OCI-LY7 (cell line): ENCODE measurements around the gene SELPLG. TPM values are rescaled to one million over a fixed set of nuclear protein-coding genes. Genes with fewer than 3 reads are reported as not detected.
A peak's percentile ranks its signal among the peaks of the same experiment; 100 is the strongest.

Experiments
- BruUV-seq: library from RNA; stranded (reverse); fragments of 400-500 nt; replicated peaks from 2 replicates; lab custom pipeline; 2021; lab: Mats Ljungman, UMichigan
- CTCF ChIA-PET: fragments of 300-600 bp; sonication (Branson Sonifier 250); formaldehyde crosslinking; loops from one replicate; lab custom pipeline; 2022; ENCODE audit warnings: antibody characterized with exemption; ENCODE audit not compliant: unreplicated experiment; lab: Charles Lee
- POLR2A ChIA-PET: fragments of 300-600 bp; sonication (Branson Sonifier 250); formaldehyde crosslinking; loops from one replicate; lab custom pipeline; 2022; ENCODE audit warnings: antibody characterized with exemption; lab: Charles Lee
- DNase-seq: peaks from one replicate; pipeline ENCODE4 v3.0.0-alpha.2; 2015; ENCODE audit warnings: low spot score
- H2AFZ ChIP-seq: fragments of 200-600 bp; sonication (generic), shearing (Covaris generic); 2 replicates; pipeline ENCODE4 v1.6.1; 2014; ENCODE audit warnings: mild to moderate bottlenecking, antibody characterized with exemption, low read length, moderate library complexity
- H3K27ac ChIP-seq: fragments of 200-600 bp; sonication (generic); 2 replicates; pipeline ENCODE4 v1.5.1; 2014; ENCODE audit warnings: mixed run types, low read depth, mild to moderate bottlenecking, moderate library complexity, low read length, inconsistent platforms; ENCODE audit not compliant: poor library complexity, severe bottlenecking
- H3K36me3 ChIP-seq: fragments of 200-600 bp; sonication (generic); 2 replicates; pipeline ENCODE4 v1.6.1; 2014; ENCODE audit warnings: mild to moderate bottlenecking, antibody characterized with exemption, low read length, moderate library complexity, mixed read lengths; ENCODE audit not compliant: insufficient read depth
- H3K4me1 ChIP-seq: fragments of 200-600 bp; sonication (generic); 2 replicates; pipeline ENCODE4 v1.5.1; 2014; ENCODE audit warnings: mild to moderate bottlenecking, low read length; ENCODE audit not compliant: insufficient read depth, poor library complexity, severe bottlenecking
- H3K4me2 ChIP-seq: fragments of 200-600 bp; sonication (generic); 2 replicates; pipeline ENCODE4 v1.6.1; 2014; ENCODE audit warnings: mild to moderate bottlenecking, low read length
- H3K4me3 ChIP-seq: fragments of 200-600 bp; sonication (generic); 2 replicates; pipeline ENCODE4 v1.5.1; 2014; ENCODE audit warnings: mild to moderate bottlenecking, low read depth, low read length; ENCODE audit not compliant: poor library complexity, severe bottlenecking
- H3K79me2 ChIP-seq: fragments of 200-600 bp; sonication (generic); 2 replicates; pipeline ENCODE4 v1.6.1; 2016; ENCODE audit warnings: low read depth, mild to moderate bottlenecking, low read length, moderate library complexity, mixed read lengths; ENCODE audit not compliant: insufficient read depth
- H3K9me2 ChIP-seq: fragments of 200-600 bp; sonication (generic); 2 replicates; pipeline ENCODE4 v1.6.1; 2016; ENCODE audit warnings: mild to moderate bottlenecking, low read length, mixed read lengths; ENCODE audit not compliant: insufficient read depth
- H3K9me3 ChIP-seq: fragments of 200-600 bp; sonication (generic); 2 replicates; pipeline ENCODE4 v1.6.1; 2014; ENCODE audit warnings: mild to moderate bottlenecking, mixed run types, low read length, mixed read lengths
- H4K20me1 ChIP-seq: fragments of 200-600 bp; sonication (generic); 2 replicates; pipeline ENCODE4 v1.6.1; 2014; ENCODE audit warnings: mild to moderate bottlenecking, antibody characterized with exemption, low read length, moderate library complexity, mixed read lengths; ENCODE audit not compliant: insufficient read depth
- EZH2phosphoT487 ChIP-seq: fragments of 200-600 bp; sonication (generic); IDR thresholded peaks from 2 replicates; pipeline ENCODE4 v1.6.1; 2018; ENCODE audit warnings: low read depth, borderline replicate concordance, mild to moderate bottlenecking, mixed run types, antibody characterized with exemption, low read length, moderate library complexity, mixed read lengths
- intact Hi-C: fragments of 100-400 bp; cut with micrococcal nuclease; formaldehyde crosslinking; loops from one replicate; pipeline ENCODE4 v1.10.0; 2022; ENCODE audit not compliant: unreplicated experiment
- total RNA-seq, 2 experiments: library from RNA; depleted of rRNA in 1 of 2; stranded (reverse); fragments of >200 nt in 1 of 2; shearing (Covaris generic) in 1 of 2; gene quantifications; 2 replicates each; pipeline ENCODE4 v1.2.3, GENCODE V29; 2014 to 2022
- TF ChIP-seq, protein P1 (sequence below): fragments of 200-600 bp; sonication (generic); conservative IDR thresholded peaks from 2 replicates; pipeline ENCODE4 v1.5.1; 2014; ENCODE audit warnings: mild to moderate bottlenecking, antibody characterized with exemption, low read length, moderate library complexity, mixed read lengths

The SELPLG gene
- total RNA-seq, 2 experiments from 2014 or later = 20.0 to 21.0 TPM

DNA sequence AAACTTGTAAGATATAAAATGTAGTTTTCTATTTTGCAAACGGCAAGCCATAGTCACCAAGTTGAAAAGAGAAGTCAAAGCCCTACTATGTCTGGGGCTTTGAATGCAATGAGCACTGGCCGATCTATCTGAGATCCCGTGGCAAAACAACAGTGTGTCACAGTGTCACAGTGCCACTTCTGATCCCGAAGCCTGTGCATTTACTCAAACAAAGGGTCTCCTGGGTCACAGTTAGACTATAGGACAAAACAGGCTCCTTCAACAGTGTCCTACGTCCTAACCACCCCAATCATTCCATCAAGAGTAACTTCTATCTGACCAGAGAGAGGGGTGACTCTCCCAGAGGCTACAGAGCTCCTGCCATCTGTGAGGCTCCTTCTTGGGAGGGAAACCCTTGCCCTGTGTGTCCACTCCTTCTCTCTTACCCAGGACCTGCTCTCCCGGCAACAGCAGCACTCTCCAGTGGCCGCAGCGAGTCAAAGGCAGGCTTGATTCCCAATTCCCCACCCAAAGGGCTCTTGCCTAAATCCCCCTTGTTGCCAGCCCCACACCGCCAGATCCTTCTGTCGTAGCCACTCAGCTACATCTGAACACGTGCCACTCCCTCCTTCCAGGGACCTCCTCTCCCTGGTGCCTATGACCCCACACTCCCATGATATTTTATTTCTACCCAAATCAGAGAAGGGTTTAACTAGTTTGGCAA is 14.0 kb upstream of the SELPLG start:
- no peak overlapping the region for H2AFZ ChIP-seq
- DNase-seq = no peak
- no peak overlapping the region for H3K4me2 ChIP-seq
- intact Hi-C loops = no loop called here
- POLR2A ChIA-PET = interaction anchor here (3.8 to 4.1 kb wide), 2 partner anchors 12 to 15 kb away, joined by 36 to 38 read pairs; no protein-coding TSS in a partner anchor
- H3K4me1 ChIP-seq = peaks cover 82% of the 10 kb centered on the region
- CTCF ChIA-PET = no interaction called here
- no peaks in the 10 kb centered on the region for H4K20me1 ChIP-seq
- H3K9me3 ChIP-seq = no peaks in the 10 kb centered on the region
- TF ChIP-seq, protein P1, sequence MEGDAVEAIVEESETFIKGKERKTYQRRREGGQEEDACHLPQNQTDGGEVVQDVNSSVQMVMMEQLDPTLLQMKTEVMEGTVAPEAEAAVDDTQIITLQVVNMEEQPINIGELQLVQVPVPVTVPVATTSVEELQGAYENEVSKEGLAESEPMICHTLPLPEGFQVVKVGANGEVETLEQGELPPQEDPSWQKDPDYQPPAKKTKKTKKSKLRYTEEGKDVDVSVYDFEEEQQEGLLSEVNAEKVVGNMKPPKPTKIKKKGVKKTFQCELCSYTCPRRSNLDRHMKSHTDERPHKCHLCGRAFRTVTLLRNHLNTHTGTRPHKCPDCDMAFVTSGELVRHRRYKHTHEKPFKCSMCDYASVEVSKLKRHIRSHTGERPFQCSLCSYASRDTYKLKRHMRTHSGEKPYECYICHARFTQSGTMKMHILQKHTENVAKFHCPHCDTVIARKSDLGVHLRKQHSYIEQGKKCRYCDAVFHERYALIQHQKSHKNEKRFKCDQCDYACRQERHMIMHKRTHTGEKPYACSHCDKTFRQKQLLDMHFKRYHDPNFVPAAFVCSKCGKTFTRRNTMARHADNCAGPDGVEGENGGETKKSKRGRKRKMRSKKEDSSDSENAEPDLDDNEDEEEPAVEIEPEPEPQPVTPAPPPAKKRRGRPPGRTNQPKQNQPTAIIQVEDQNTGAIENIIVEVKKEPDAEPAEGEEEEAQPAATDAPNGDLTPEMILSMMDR = no peak
- no peak for TF ChIP-seq EZH2phosphoT487
- H3K36me3 ChIP-seq = peaks cover 94% of the 10 kb centered on the region
- no peaks in the 10 kb centered on the region for H3K9me2 ChIP-seq
- H3K27ac ChIP-seq = no peak overlapping the region
- H3K79me2 ChIP-seq = peaks cover 15% of the 10 kb centered on the region; the same call in 1 of the 2 replicates
- H3K4me3 ChIP-seq = no peak overlapping the region
- no TSS peak for BruUV-seq

DNA sequence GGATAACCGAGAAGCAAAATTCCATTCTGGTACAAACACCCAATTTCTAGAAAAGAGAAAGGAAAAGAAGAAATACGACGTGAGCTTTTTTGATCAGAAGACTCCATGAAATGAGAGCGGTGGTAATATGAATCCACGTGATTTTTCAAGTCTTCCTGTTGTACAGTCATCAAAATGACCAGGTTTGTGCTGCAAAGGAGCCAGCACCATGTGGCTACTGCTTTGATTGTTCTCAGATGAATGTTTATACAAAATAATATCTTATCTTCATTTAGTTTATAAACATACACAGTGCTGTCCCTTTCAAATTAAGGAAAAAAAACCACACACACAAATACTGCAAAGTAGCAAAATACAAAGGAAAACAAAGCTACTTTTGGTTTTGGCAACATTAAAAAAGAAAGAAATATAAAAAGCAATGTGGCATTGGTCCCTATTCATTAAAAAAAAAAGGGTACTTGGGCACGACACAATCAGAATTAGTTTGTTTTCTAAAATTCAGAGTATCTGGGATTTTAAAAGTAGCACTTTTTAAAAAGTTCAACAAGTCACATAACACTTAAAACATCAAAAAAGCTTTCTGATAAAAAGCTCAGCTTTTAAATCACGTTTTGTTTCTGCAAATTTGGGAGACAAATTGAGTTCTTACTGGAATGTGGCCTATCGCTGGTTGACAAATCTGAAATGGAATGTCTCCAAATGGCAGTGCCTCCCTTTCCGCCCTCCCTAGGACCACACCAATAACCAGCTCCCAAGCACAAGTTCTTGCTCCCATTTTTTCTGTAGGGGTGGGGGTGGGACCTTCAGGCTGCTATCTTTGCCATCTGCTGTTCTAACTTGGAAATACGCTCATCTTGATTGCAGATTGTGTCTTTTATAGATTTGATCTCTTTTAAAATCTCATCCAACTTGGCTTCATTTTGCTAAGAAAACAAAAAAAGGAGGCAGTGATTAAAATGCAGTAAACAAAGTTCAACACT is 13.2 kb upstream of the SELPLG start:
- Histone ChIP-seq H3K4me1 (peaks cover 82% of the 10 kb centered on the region), H4K20me1 (no peaks in the 10 kb centered on the region), H3K79me2 (peaks cover 16% of the 10 kb centered on the region; the same call in 1 of the 2 replicates), H2AFZ (no peak overlapping the region), H3K36me3 (peaks cover 87% of the 10 kb centered on the region), H3K4me2 (no peak overlapping the region), H3K9me3 (no peaks in the 10 kb centered on the region), H3K4me3 (no peak overlapping the region), H3K27ac (peak overlapping the region; percentile 31), H3K9me2 (no peaks in the 10 kb centered on the region)
- CTCF ChIA-PET = no interaction called here
- TF ChIP-seq EZH2phosphoT487 = no peak
- TF ChIP-seq, protein P1 = peak; percentile 66
- DNase-seq = no peak
- POLR2A ChIA-PET = interaction anchor here (0.6 to 4.1 kb wide), 6 partner anchors 11 to 91 kb away, joined by 3 to 38 read pairs (median 4); no protein-coding TSS in a partner anchor
- BruUV-seq = no TSS peak
- intact Hi-C loops = no loop called here
